Skeletal muscle satellite cell (primary cell): ENCODE measurements around the gene KRTDAP.
A peak's percentile ranks its signal among the peaks of the same experiment; 100 is the strongest.

Experiments used
- H3K27me3 ChIP-seq: 2 replicates; pipeline ENCODE4 v1.7.0; 2013; ENCODE audit warnings: low read length; ENCODE audit not compliant: control insufficient read depth, insufficient read depth
- H3K36me3 ChIP-seq: 2 replicates; pipeline ENCODE4 v1.7.0; 2013; ENCODE audit warnings: mild to moderate bottlenecking, control low read depth, low read length; ENCODE audit not compliant: insufficient read depth
- H3K4me1 ChIP-seq: 2 replicates; pipeline ENCODE4 v1.7.0; 2013; ENCODE audit warnings: low read length; ENCODE audit not compliant: control insufficient read depth, insufficient read depth
- H3K4me2 ChIP-seq: 2 replicates; pipeline ENCODE4 v1.7.0; 2013; ENCODE audit warnings: mild to moderate bottlenecking, low read length
- H3K4me3 ChIP-seq: 2 replicates; pipeline ENCODE4 v1.7.0; 2013; ENCODE audit warnings: low read length
- H3K9ac ChIP-seq: 2 replicates; pipeline ENCODE4 v1.7.0; 2013; ENCODE audit warnings: mild to moderate bottlenecking, low read depth, low read length, moderate library complexity
- H3K9me3 ChIP-seq: replicated peaks from 2 replicates; pipeline ENCODE4 v1.7.0; 2013; ENCODE audit warnings: mild to moderate bottlenecking, control low read depth, low read length

Gene KRTDAP

GRCh38 chr19:35511337-35511736 lies 21.1 kb upstream of the KRTDAP start:
- Histone ChIP-seq H3K36me3 (no peaks in the 10 kb centered on the region), H3K4me2 (no peak overlapping the region), H3K9ac (no peak overlapping the region), H3K9me3 (no peaks in the 10 kb centered on the region), H3K4me1 (peaks cover 28% of the 10 kb centered on the region), H3K27me3 (peaks cover 70% of the 10 kb centered on the region), H3K4me3 (no peak overlapping the region)

- Histone ChIP-seq H3K9ac (no peak overlapping the region), H3K4me3 (peak overlapping the region; percentile 60), H3K4me2 (peak overlapping the region; percentile 83)
Observed at GRCh38 chr19:35510626-35510964, 20.3 kb upstream of the KRTDAP start.

GRCh38 chr19:35509861-35510625 lies 19.8 kb upstream of the KRTDAP start:
- Histone ChIP-seq H3K4me1 (peaks cover 28% of the 10 kb centered on the region), H3K27me3 (peaks cover 83% of the 10 kb centered on the region), H3K36me3 (no peaks in the 10 kb centered on the region), H3K4me2 (peak overlapping the region; percentile 83), H3K9ac (peak overlapping the region; percentile 20), H3K4me3 (peak overlapping the region; percentile 60), H3K9me3 (no peaks in the 10 kb centered on the region)

More at GRCh38 chr19:35510626-35510964, 20.3 kb upstream of the KRTDAP start:
- Histone ChIP-seq H3K9me3 (no peaks in the 10 kb centered on the region), H3K27me3 (peaks cover 78% of the 10 kb centered on the region), H3K36me3 (no peaks in the 10 kb centered on the region), H3K4me1 (peaks cover 28% of the 10 kb centered on the region)

GRCh38 chr19:35509018-35509652 lies 18.9 kb upstream of the KRTDAP start:
- Histone ChIP-seq H3K27me3 (peaks cover 81% of the 10 kb centered on the region), H3K4me2 (no peak overlapping the region), H3K9ac (no peak overlapping the region), H3K4me3 (no peak overlapping the region), H3K36me3 (no peaks in the 10 kb centered on the region), H3K9me3 (no peaks in the 10 kb centered on the region), H3K4me1 (peaks cover 23% of the 10 kb centered on the region)

GRCh38 chr19:35508129-35508528 lies 17.9 kb upstream of the KRTDAP start:
- Histone ChIP-seq H3K27me3 (peaks cover 83% of the 10 kb centered on the region), H3K9ac (no peak overlapping the region), H3K36me3 (no peaks in the 10 kb centered on the region), H3K4me2 (no peak overlapping the region), H3K4me3 (no peak overlapping the region), H3K9me3 (no peaks in the 10 kb centered on the region), H3K4me1 (peaks cover 13% of the 10 kb centered on the region)

GRCh38 chr19:35507561-35507960 lies 17.3 kb upstream of the KRTDAP start:
- Histone ChIP-seq H3K4me1 (peaks cover 11% of the 10 kb centered on the region), H3K4me2 (no peak overlapping the region), H3K9me3 (no peaks in the 10 kb centered on the region), H3K4me3 (no peak overlapping the region), H3K9ac (no peak overlapping the region), H3K27me3 (peaks cover 83% of the 10 kb centered on the region), H3K36me3 (no peaks in the 10 kb centered on the region)

GRCh38 chr19:35506011-35506410 lies 15.7 kb upstream of the KRTDAP start:
- H3K27me3 ChIP-seq: peaks cover 79% of the 10 kb centered on the region
- H3K36me3 ChIP-seq: no peaks in the 10 kb centered on the region
- H3K4me1 ChIP-seq: peaks cover 11% of the 10 kb centered on the region
- no peak overlapping the region for H3K4me2 ChIP-seq
- no peak overlapping the region for H3K9ac ChIP-seq
- no peaks in the 10 kb centered on the region for H3K9me3 ChIP-seq
- H3K4me3 ChIP-seq: no peak overlapping the region

GRCh38 chr19:35502751-35503150 lies 12.5 kb upstream of the KRTDAP start:
- Histone ChIP-seq H3K9me3 (no peaks in the 10 kb centered on the region), H3K9ac (no peak overlapping the region), H3K36me3 (no peaks in the 10 kb centered on the region), H3K4me2 (no peak overlapping the region), H3K27me3 (peaks cover 70% of the 10 kb centered on the region), H3K4me3 (no peak overlapping the region), H3K4me1 (no peaks in the 10 kb centered on the region)

GRCh38 chr19:35501684-35502083 lies 11.4 kb upstream of the KRTDAP start:
- Histone ChIP-seq H3K36me3 (no peaks in the 10 kb centered on the region), H3K9ac (no peak overlapping the region), H3K9me3 (no peaks in the 10 kb centered on the region), H3K4me3 (no peak overlapping the region), H3K4me2 (no peak overlapping the region), H3K4me1 (no peaks in the 10 kb centered on the region), H3K27me3 (peaks cover 67% of the 10 kb centered on the region)

GRCh38 chr19:35500611-35501010 lies 10.3 kb upstream of the KRTDAP start:
- Histone ChIP-seq H3K27me3 (peaks cover 58% of the 10 kb centered on the region), H3K4me1 (no peaks in the 10 kb centered on the region), H3K9me3 (no peaks in the 10 kb centered on the region), H3K4me2 (no peak overlapping the region), H3K4me3 (no peak overlapping the region), H3K9ac (no peak overlapping the region), H3K36me3 (no peaks in the 10 kb centered on the region)

- Histone ChIP-seq H3K36me3 (no peaks in the 10 kb centered on the region), H3K4me1 (no peaks in the 10 kb centered on the region), H3K4me2 (no peak overlapping the region), H3K4me3 (no peak overlapping the region), H3K9ac (no peak overlapping the region), H3K9me3 (no peaks in the 10 kb centered on the region), H3K27me3 (peaks cover 50% of the 10 kb centered on the region)
Observed at GRCh38 chr19:35498984-35499527, 8.8 kb upstream of the KRTDAP start.
